ENCODE measurements around the gene SPINK1. TPM values are rescaled to one million over a fixed set of nuclear protein-coding genes. Genes with fewer than 3 reads are reported as not detected.

Gene SPINK1
- total and polyA plus RNA-seq, 2 experiments from 2014 or later: 0.82 TPM; not detected in 1

- no peak for TF ChIP-seq ZNF462 (CRISPR knock-in tag; IDR thresholded peaks at IDR 0.05)
- no peak for TF ChIP-seq ZNF331 (CRISPR knock-in tag; IDR thresholded peaks at IDR 0.05; ENCODE audit: low read depth)
These were observed 20.1 kb upstream of the SPINK1 start (continued) for GRCh38 chr5:147851578-147851977.

DNA sequence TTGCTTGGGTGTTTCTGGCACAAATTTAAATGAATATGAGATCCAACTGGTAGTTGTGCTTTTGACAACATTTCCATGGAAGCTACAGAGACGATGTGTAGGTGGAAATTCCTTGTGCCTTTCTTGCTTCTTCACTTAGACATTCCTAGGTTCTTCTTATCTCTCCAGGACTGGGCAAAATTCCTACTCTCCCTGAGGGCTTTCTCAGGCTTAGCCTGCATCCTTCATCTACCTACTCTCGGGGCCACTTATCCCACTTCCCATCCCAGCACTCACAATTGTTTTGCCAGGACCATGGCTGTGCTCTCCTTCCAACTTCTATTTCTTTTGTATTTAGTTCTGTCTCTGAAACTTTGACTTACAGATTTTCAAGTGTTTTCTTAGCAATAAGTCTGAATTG, 17.8 kb upstream of the SPINK1 start:
- Histone ChIP-seq H3K79me2 (replicated peaks; ENCODE audit: insufficient read depth) (no peaks in the 10 kb centered on the region), H2AFZ (no peak overlapping the region), H3K4me1 (ENCODE audit: insufficient read depth) (no peaks in the 10 kb centered on the region; the same call in 1 of the 2 replicates), H3K9me2 (ENCODE audit: insufficient read depth) (peaks cover 5% of the 10 kb centered on the region; the same call in 1 of the 2 replicates), H3K4me2 (no peak overlapping the region), H3K4me3 (no peak overlapping the region), H3K27me3 (ENCODE audit: insufficient read depth) (no peaks in the 10 kb centered on the region), H3F3A (replicated peaks; ENCODE audit: low read depth) (no peaks in the 10 kb centered on the region), H4K20me1 (replicated peaks; ENCODE audit: insufficient read depth) (no peaks in the 10 kb centered on the region), H3K36me3 (ENCODE audit: insufficient read depth) (no peaks in the 10 kb centered on the region), H3K27ac (ENCODE audit: low read depth) (no peak overlapping the region)
- peaks cover 4% of the 10 kb centered on the region; the same call in 2 of the 3 replicates for H3K4me1 Mint-ChIP-seq
- no peak overlapping the region for H3K27ac Mint-ChIP-seq
- ATAC-seq (peak; percentile 29), DNase-seq (ENCODE audit: low spot score) (no peak)
- H3K27me3 Mint-ChIP-seq (ENCODE audit: insufficient read depth, low read depth, poor library complexity): peaks cover 2% of the 10 kb centered on the region
- no peaks in the 10 kb centered on the region for H3K36me3 Mint-ChIP-seq (ENCODE audit: low read depth)
- no peak overlapping the region for H3K4me3 Mint-ChIP-seq
- H3K9me3 Mint-ChIP-seq: no peaks in the 10 kb centered on the region
- no peak for TF ChIP-seq NANOG (IDR thresholded peaks at IDR 0.05; ENCODE audit: borderline replicate concordance)
- TF ChIP-seq REST (IDR thresholded peaks at IDR 0.05; ENCODE audit: unreplicated experiment): no peak
- TF ChIP-seq, protein P1, sequence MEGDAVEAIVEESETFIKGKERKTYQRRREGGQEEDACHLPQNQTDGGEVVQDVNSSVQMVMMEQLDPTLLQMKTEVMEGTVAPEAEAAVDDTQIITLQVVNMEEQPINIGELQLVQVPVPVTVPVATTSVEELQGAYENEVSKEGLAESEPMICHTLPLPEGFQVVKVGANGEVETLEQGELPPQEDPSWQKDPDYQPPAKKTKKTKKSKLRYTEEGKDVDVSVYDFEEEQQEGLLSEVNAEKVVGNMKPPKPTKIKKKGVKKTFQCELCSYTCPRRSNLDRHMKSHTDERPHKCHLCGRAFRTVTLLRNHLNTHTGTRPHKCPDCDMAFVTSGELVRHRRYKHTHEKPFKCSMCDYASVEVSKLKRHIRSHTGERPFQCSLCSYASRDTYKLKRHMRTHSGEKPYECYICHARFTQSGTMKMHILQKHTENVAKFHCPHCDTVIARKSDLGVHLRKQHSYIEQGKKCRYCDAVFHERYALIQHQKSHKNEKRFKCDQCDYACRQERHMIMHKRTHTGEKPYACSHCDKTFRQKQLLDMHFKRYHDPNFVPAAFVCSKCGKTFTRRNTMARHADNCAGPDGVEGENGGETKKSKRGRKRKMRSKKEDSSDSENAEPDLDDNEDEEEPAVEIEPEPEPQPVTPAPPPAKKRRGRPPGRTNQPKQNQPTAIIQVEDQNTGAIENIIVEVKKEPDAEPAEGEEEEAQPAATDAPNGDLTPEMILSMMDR (conservative IDR thresholded peaks at IDR 0.05; ENCODE audit: low read depth in 2 of 2): no peak

Data from GM23338 (cell line).